HEK293 (cell line): ENCODE measurements around the gene OLA1.

Experiments
- CTCF ChIP-seq: fragments of 450-650 bp; formaldehyde crosslinking; IDR thresholded peaks from 2 replicates; pipeline ENCODE4 v1.5.1; 2016; ENCODE audit warnings: missing biosample characterization, missing genetic modification characterization
- GLI4 ChIP-seq: fragments of 450-650 bp; formaldehyde crosslinking; IDR thresholded peaks from 2 replicates; pipeline ENCODE4 v1.5.1; 2016; ENCODE audit warnings: missing biosample characterization, missing genetic modification characterization
- MZF1 ChIP-seq: fragments of 450-650 bp; formaldehyde crosslinking; IDR thresholded peaks from 2 replicates; pipeline ENCODE4 v1.5.1; 2017; ENCODE audit warnings: missing biosample characterization, missing genetic modification characterization, borderline replicate concordance
- REST ChIP-seq: fragments of 450-650 bp; formaldehyde crosslinking; IDR thresholded peaks from 2 replicates; pipeline ENCODE4 v1.5.1; 2016; ENCODE audit warnings: missing biosample characterization, missing genetic modification characterization
- TRIM28 ChIP-seq: IDR thresholded peaks from 2 replicates; pipeline ENCODE4 v1.6.1; 2011; ENCODE audit warnings: low read length, control low read depth, borderline replicate concordance
- YY1 ChIP-seq: fragments of 450-650 bp; formaldehyde crosslinking; IDR thresholded peaks from 2 replicates; pipeline ENCODE4 v1.5.1; 2018; ENCODE audit warnings: missing biosample characterization, missing genetic modification characterization
- ZNF10 ChIP-seq: fragments of 450-650 bp; formaldehyde crosslinking; IDR thresholded peaks from 2 replicates; pipeline ENCODE4 v1.5.1; 2017; ENCODE audit warnings: missing biosample characterization, missing genetic modification characterization
- ZNF148 ChIP-seq: fragments of 450-650 bp; formaldehyde crosslinking; IDR thresholded peaks from 2 replicates; pipeline ENCODE4 v1.5.0; 2017; ENCODE audit warnings: missing biosample characterization, missing genetic modification characterization, borderline replicate concordance
- ZNF19 ChIP-seq: fragments of 450-650 bp; formaldehyde crosslinking; IDR thresholded peaks from 2 replicates; pipeline ENCODE4; 2016; ENCODE audit warnings: missing biosample characterization, missing genetic modification characterization, low read depth
- ZNF423 ChIP-seq: fragments of 450-650 bp; formaldehyde crosslinking; IDR thresholded peaks from 2 replicates; pipeline ENCODE4 v1.5.1; 2016; ENCODE audit warnings: missing biosample characterization, missing genetic modification characterization
- ZNF624 ChIP-seq: fragments of 450-650 bp; formaldehyde crosslinking; IDR thresholded peaks from 2 replicates; pipeline ENCODE4 v1.5.1; 2017; ENCODE audit warnings: missing biosample characterization, missing genetic modification characterization
- ZNF677 ChIP-seq: fragments of 450-650 bp; IDR thresholded peaks from 2 replicates; pipeline ENCODE4 v1.5.0; 2018; ENCODE audit warnings: missing biosample characterization, mild to moderate bottlenecking, missing genetic modification characterization, moderate library complexity
- ZNF830 ChIP-seq: fragments of 450-650 bp; IDR thresholded peaks from 2 replicates; pipeline ENCODE4 v1.5.0; 2018; ENCODE audit warnings: missing biosample characterization, missing genetic modification characterization, low read depth, mild to moderate bottlenecking, moderate library complexity

GRCh38 chr2:174248187-174248997 is at the start of gene OLA1:
- TF ChIP-seq CTCF (peak; percentile 78), TRIM28 (no peak), YY1 (tag by site-specific recombination) (peak; percentile 44; the same call in 1 of the 2 replicates), REST (no peak), ZNF423 (no peak), ZNF830 (tag by site-specific recombination) (no peak), ZNF148 (tag by site-specific recombination) (no peak), ZNF19 (tag by site-specific recombination) (no peak), ZNF624 (tag by site-specific recombination) (no peak), MZF1 (tag by site-specific recombination) (no peak), ZNF677 (no peak), GLI4 (tag by site-specific recombination) (no peak), ZNF10 (no peak)
